HG02623 (cell line): ENCODE measurements around the gene LIMCH1.
A peak's percentile ranks its signal among the peaks of the same experiment; 100 is the strongest.
"Not testable (repeated sequence)": the region's sequence is repeated elsewhere in the genome, so short reads cannot be mapped to it uniquely, and the experiment has no call there.

Experiments used
- ATAC-seq: cut with Tn5 transposase; IDR thresholded peaks from one replicate; pipeline ENCODE4 v1.9.1; 2021; ENCODE audit warnings: moderate library complexity; ENCODE audit not compliant: unreplicated experiment

LIMCH1 gene

GRCh38 chr4:41668024-41668423 is 130.1 kb downstream of the LIMCH1 start:
- ATAC-seq: no peak

DNA sequence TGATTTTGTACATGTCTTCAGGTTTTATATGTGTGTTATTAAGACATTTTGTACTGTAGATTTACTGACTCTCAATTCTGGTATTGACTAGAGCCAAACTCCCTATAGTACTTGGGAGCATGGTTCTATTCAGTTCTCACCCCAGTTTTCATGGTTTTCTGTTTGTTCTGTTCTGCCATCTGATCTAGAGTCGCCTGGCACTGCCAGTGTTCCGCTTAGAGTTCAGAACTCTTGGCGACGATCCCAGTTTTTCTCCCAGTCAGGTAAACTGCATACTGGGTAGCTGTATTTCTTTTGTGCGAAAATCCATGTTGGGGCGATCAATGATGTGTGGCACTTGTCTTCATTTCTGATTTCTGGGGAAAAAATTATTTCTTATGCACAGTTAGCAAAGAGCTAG is 132.6 kb downstream of the LIMCH1 start:
- no peak for ATAC-seq

DNA sequence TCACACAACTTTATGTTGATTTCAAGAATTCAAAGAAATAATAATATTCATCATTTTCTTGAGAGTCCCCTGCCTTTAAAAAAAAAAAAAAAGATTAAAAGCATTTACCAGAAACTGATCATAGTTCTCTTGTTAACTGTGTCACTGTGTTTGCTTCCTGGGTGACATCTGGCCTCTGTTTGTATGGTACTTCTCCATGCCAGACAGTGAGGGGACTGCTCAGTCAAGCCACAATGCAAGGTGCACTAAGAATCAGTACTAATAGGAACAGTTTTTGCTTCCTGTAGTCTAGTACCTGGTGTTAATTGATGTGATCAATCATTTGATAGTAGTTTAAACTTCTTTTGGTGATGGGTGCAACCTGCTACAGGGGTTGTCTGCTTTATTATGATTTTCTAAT is 133.0 kb downstream of the LIMCH1 start:
- ATAC-seq: no peak

GRCh38 chr4:41678086-41678816 is 140.3 kb downstream of the LIMCH1 start:
- no peak for ATAC-seq

GRCh38 chr4:41678951-41679350 is 141.0 kb downstream of the LIMCH1 start:
- ATAC-seq: no peak

DNA sequence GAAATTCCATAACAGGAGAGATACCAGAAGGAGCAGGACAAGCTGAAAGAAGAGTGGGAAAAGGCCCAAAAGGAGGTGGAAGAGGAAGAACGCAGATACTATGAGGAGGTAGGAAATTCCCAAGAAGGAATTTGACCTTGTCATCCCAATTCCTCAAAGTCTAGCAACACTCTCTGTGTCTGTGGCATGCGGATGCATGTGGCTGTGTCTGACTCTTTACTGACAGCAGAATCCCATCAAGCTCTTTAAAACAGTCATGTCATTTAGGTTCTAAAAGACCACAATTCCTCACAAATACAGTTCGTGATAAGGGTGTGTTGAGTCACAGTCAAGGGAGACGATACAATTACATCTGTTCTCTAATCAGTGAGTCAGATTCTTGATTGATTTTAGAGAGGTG is 142.0 kb downstream of the LIMCH1 start:
- ATAC-seq: no peak

GRCh38 chr4:41681054-41681453 is 143.1 kb downstream of the LIMCH1 start:
- ATAC-seq: no peak

DNA sequence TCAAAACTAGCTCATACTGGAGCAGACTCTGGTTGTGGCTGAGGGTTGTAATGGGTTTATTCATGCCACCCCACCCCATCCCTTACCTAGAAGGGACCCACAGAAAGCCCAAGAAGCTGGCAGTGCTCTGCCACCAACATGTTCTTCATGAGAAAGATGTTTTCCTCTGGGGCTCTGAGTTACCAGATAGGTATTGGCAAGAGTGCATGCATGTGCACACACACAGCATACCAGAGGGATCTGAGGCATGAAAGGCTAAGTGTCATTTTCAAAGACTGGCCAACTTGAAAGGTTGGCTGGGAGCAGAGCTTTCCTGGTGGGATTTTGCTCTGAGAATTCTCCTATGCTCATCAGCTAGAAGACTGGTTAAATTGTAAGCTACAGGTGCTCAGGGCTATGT is 145.4 kb downstream of the LIMCH1 start:
- no peak for ATAC-seq

DNA sequence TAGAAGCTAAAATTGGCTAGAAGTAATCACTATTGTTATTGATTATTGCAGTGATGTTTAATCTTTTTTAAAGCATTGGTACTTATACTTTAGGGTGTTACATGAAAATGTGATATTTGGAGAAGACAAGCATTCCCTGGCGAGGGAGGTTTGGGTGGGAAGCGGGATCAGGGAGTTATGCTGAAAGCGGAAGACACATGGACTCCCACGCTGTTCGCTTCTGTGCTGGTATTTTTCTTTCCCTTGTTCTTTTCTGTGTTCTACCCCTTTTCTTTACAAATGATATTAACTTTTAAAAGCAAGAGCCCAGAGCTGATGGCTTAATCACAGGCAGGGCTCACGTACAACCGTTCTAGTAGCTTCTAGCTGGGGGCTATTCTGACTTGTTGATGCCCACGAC is 148.9 kb downstream of the LIMCH1 start:
- no peak for ATAC-seq

GRCh38 chr4:41687971-41688370 is 150.0 kb downstream of the LIMCH1 start:
- ATAC-seq: no peak

GRCh38 chr4:41692717-41693345 is 154.9 kb downstream of the LIMCH1 start:
- peak; percentile 67 for ATAC-seq

DNA sequence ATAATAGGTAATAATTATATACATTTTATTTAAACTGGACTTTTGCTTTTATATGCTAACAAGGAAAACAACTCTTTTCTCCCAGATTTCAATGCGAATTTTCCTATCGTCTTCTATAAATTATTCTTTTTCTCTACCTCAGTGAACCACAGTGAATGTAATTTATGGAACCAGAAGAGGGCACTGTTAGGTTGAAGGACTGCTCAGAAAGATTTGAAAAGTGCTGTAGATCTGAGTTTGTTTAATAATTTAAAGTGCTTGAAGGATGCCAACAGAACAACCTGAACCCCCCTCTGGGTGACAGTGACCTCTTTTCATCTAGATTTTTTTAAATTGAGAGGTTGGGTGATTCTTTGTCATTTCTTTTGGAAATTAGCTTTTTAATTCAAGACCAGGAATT is 155.7 kb downstream of the LIMCH1 start:
- ATAC-seq: no peak

- no peak for ATAC-seq
Measured at GRCh38 chr4:41696131-41696530, 158.2 kb downstream of the LIMCH1 start.

GRCh38 chr4:41696763-41697162 is 158.8 kb downstream of the LIMCH1 start:
- no peak for ATAC-seq

- ATAC-seq: no peak
Measured at GRCh38 chr4:41701983-41702382, 164.0 kb downstream of the LIMCH1 start.

DNA sequence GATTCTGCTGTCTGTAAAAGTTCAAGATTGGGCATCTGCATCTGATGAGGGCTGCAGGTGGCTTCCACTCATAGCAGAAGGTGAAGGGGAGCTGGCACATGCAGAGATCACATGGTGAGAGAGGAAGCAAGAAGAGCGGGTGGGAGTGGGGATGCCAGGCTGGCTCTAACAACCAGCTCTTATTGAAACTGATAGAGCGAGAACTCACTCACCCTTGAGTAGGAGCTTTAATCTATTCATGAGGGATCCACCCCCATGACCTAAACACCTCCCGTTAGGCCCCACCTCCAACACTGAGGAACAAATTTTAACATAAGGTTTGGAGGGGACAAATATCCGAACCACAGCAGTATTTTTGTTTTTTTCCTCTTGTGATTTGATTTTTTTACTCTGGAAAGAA is 164.8 kb downstream of the LIMCH1 start:
- no peak for ATAC-seq

- no peak for ATAC-seq
Measured at GRCh38 chr4:41703785-41704184, 165.8 kb downstream of the LIMCH1 start.

- no peak for ATAC-seq
Measured at GRCh38 chr4:41709844-41710481, 172.0 kb downstream of the LIMCH1 start.

- not testable (repeated sequence) for ATAC-seq
Measured at GRCh38 chr4:41711654-41712053, 173.7 kb downstream of the LIMCH1 start.

GRCh38 chr4:41712425-41712824 is 174.5 kb downstream of the LIMCH1 start:
- no peak for ATAC-seq

GRCh38 chr4:41713768-41714167 is 175.8 kb downstream of the LIMCH1 start:
- no peak for ATAC-seq

- no peak for ATAC-seq
Measured at GRCh38 chr4:41714364-41715000, 176.5 kb downstream of the LIMCH1 start.
